Omental fat pad (tissue), 4 donors: ENCODE results near the gene SYT2. TPM values are rescaled to one million over a fixed set of nuclear protein-coding genes. Genes with fewer than 3 reads are reported as not detected.
"Not testable (repeated sequence)": the region's sequence is repeated elsewhere in the genome, so short reads cannot be mapped to it uniquely, and the experiment has no call there.

Experiments used
- ATAC-seq: fragments of 150-250 bp; one replicate; pipeline ENCODE4 v1.9.1; 2016; ENCODE audit warnings: mild to moderate bottlenecking, moderate library complexity; ENCODE audit not compliant: low FRiP score
- DNase-seq: peaks from one replicate; pipeline ENCODE4 v3.0.0-alpha.2; 2019; ENCODE audit warnings: low spot score
- CTCF ChIP-seq, 3 donors: fragments of 450-650 bp; IDR thresholded peaks; one replicate each; pipeline ENCODE4 v1.5.1; 2016 to 2017; ENCODE audit warnings: antibody characterized with exemption in 3 of 3, mild to moderate bottlenecking in 3 of 3, moderate library complexity in 2 of 3
- total RNA-seq, 4 donors: library from RNA; depleted of rRNA; stranded (reverse); fragments of >200 nt; gene quantifications; one replicate each; pipeline ENCODE4 v1.1.0, GENCODE V29; 2016

Gene SYT2
- total RNA-seq, 4 donors from 2014 or later, result 0.12 TPM; not detected in 3

DNA sequence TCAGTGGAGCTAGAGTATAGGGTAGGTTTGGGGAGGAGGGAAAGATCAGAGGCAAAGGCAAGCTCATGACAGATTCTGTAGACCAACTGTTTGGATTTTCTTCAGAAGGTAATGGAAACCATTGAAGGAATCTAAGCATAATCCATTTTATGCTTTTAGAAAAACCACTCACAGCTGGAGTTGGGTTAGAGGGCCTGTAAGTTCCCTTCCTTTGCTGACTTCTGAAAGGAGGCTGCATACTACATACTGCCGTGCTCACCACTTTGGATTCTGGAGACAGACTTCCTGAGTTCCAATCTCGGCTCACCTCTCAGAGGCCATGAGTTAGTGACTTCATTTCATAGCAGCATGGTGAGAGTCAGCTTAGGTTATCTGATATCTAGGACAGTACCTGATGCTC is 6.4 kb upstream of the SYT2 start:
- ATAC-seq, result no peak
- TF ChIP-seq CTCF (IDR thresholded peaks at IDR 0.05), result no peak
- no peak for DNase-seq

DNA sequence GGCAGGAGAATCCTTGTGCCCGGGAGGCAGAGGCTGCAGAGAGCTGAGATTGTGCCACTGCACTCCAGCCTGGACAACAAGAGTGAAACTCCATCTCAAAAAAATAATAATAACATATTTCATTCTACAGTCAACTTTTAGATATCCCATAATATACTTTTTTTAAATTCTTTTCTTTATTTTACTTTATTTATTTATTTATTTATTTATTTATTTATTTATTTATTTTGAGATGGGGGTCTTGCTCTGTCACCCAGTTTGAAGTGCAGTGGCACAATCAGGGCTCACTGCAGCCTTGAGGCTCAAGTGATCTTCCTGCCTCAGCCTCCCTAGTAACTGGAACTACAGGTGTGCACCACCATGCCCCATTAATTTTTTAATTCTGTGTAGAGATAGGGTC is 3.9 kb upstream of the SYT2 start:
- DNase-seq, ATAC-seq: not testable (repeated sequence)

GRCh38 chr1:202713110-202713509 is 2.9 kb upstream of the SYT2 start:
- no peak for DNase-seq
- ATAC-seq, result no peak
- TF ChIP-seq CTCF (IDR thresholded peaks at IDR 0.05), result no peak

GRCh38 chr1:202711949-202712635 is 1.8 kb upstream of the SYT2 start:
- no peak for TF ChIP-seq CTCF (IDR thresholded peaks at IDR 0.05)
- DNase-seq (no peak), ATAC-seq (no peak)

DNA sequence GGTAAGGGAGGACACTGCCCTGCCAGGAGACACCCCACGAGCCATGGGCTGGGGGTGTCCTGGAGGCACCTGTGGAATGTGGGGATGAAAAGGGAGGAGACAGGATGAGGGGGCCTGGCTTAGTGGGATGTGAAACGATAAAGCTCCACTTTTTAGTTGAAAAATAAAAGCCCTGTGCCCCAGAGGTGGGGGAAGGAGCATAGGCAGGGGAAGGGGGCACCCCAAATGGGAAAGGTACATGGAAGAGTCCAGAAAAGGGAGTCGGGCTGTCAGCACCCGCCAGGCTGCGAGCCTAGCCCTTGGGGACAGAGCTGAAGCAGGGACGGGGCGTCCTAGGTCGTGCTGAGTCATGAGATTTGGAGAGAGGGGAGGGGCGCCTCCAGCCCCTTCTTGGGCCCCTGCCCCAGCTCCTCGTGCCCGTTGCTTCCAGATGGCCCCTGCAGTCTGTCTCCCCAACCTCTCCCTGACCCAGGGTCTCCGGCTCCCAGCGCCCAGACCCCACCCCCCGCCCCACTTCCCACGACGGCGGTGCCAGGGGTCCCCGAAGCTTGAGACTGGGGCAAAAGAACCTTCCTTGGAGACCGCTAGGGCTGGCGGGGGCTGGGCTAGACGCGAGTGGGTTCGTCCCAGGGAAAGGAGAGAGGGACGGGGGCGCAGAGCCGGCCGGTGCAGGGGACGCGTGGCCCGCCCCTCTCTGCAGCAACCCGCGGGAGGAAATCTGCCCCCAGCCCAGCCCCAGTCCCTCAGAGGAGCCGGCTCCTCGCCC is 795 bp downstream of the SYT2 start:
- DNase-seq (no peak), ATAC-seq (no peak)
- TF ChIP-seq CTCF (IDR thresholded peaks at IDR 0.05), result no peak

GRCh38 chr1:202708456-202709275 is 1.6 kb downstream of the SYT2 start:
- no peak for TF ChIP-seq CTCF (IDR thresholded peaks at IDR 0.05)
- ATAC-seq (no peak), DNase-seq (no peak)

DNA sequence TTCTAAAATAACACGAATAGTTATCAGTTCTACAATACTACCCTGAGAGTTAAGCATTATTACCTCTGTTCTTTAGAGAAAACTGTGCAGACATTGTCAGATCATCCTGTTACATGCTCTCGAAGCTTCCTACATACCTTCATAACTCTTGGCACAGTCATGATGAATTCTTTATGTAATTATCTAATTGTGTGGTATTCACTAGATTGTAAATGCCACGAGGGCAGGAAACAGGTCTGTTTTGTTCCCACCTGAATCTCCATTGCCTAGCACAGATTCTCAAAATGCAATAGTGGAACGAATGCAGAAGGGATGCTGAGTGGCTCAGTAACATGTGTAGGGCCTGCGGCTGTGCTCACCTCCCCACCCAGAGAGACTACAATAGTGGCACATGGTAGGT is 3.4 kb downstream of the SYT2 start:
- DNase-seq (no peak), ATAC-seq (no peak)
- no peak for TF ChIP-seq CTCF (IDR thresholded peaks at IDR 0.05)
